ENCODE data around the gene INPP4A.

INPP4A gene

GRCh38 chr2:98514096-98514639 is 69.5 kb downstream of the INPP4A start:
- H3K27ac ChIP-seq (ENCODE audit: low read depth, low read length) = no peak overlapping the region
- H3K4me3 ChIP-seq (ENCODE audit: low read depth in 1 of 2, low read length in 2 of 2) = no peak overlapping the region
- peaks cover 58% of the 10 kb centered on the region for H3K4me1 ChIP-seq (ENCODE audit: insufficient read depth, low read length)

DNA sequence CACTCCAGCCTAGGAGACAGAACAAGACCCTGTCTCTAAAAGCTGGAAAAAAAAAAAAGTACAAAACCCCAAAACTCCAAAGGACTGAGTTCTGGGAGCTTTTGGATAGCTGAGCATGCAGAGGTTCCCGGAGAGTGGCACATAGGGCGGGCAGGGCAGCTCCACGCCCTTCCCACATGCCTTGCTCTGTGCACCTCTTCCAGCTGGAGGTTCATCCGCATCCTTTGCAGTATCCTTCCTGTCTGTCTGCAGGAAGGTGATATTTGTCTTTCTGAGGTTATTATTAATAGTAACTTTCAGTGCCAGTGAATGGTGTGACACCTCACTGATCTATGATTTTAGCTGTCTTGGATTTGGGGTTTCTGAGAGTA is 70.2 kb downstream of the INPP4A start:
- Histone ChIP-seq H3K4me1 (ENCODE audit: insufficient read depth, low read length) (peaks cover 58% of the 10 kb centered on the region), H3K4me3 (ENCODE audit: low read depth in 1 of 2, low read length in 2 of 2) (peak overlapping the region in 1 of 2 donors; percentile 10), H3K36me3 (ENCODE audit: insufficient read depth, low read length) (no peaks in the 10 kb centered on the region), H3K27me3 (ENCODE audit: control insufficient read depth in 1 of 2, insufficient read depth in 2 of 2, low read length in 2 of 2) (no peaks in the 10 kb centered on the region), H3K9ac (ENCODE audit: low read length) (no peak overlapping the region), H3K9me3 (ENCODE audit: low read length) (no peaks in the 10 kb centered on the region), H3K27ac (ENCODE audit: low read depth, low read length) (no peak overlapping the region)

More at GRCh38 chr2:98514096-98514639, 69.5 kb downstream of the INPP4A start:
- H3K9ac ChIP-seq (ENCODE audit: low read length) = no peak overlapping the region
- no peaks in the 10 kb centered on the region for H3K27me3 ChIP-seq (ENCODE audit: control insufficient read depth in 1 of 2, insufficient read depth in 2 of 2, low read length in 2 of 2)
- H3K36me3 ChIP-seq (ENCODE audit: insufficient read depth, low read length) = no peaks in the 10 kb centered on the region
- H3K9me3 ChIP-seq (ENCODE audit: low read length) = no peaks in the 10 kb centered on the region

DNA sequence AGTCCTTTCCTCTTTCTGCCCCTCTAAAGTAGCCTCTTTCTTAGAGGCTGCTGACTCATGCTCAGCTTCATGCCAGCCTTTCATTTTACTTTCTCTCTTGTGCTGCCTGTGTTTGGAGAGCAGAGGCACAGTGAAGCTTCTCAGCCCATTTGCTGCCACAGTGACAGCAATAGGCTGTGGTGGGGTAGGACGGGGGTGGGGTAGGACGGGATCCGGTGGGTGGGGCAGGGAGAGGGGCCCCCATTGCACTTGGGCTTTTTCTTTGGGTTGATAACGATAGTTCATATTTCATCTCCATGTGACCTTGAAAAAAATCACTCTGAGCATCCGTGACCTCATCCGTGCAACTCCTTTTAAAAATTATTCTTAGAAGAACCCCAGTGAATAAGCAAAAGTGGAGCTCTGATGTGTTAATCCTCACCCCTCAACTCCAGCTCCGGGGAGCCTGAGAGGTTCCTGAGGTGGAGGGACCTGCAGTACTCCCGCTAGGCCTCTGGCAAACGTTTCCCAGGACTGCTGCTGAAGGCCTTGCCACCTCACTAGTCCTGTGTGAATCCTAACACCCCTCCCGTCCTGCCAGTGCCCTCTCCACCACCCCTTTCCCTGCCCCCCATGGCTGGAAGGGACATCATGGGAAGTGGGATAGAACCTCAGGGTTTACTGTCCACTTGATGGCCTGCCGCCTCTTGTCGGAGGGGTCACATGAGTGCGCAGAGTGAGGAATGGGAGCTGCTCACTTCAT is 70.8 kb downstream of the INPP4A start:
- no peaks in the 10 kb centered on the region for H3K36me3 ChIP-seq (ENCODE audit: insufficient read depth, low read length)
- H3K27ac ChIP-seq (ENCODE audit: low read depth, low read length) = no peak overlapping the region
- H3K9me3 ChIP-seq (ENCODE audit: low read length) = no peaks in the 10 kb centered on the region
- H3K27me3 ChIP-seq (ENCODE audit: control insufficient read depth in 1 of 2, insufficient read depth in 2 of 2, low read length in 2 of 2) = no peaks in the 10 kb centered on the region
- H3K4me3 ChIP-seq (ENCODE audit: low read depth in 1 of 2, low read length in 2 of 2) = peak overlapping the region in 1 of 2 donors; percentile 10
- peaks cover 58% of the 10 kb centered on the region for H3K4me1 ChIP-seq (ENCODE audit: insufficient read depth, low read length)
- no peak overlapping the region for H3K9ac ChIP-seq (ENCODE audit: low read length)

- H3K4me1 ChIP-seq (ENCODE audit: insufficient read depth, low read length) = peaks cover 58% of the 10 kb centered on the region
- H3K4me3 ChIP-seq (ENCODE audit: low read depth in 1 of 2, low read length in 2 of 2) = no peak overlapping the region
- no peak overlapping the region for H3K27ac ChIP-seq (ENCODE audit: low read depth, low read length)
- no peaks in the 10 kb centered on the region for H3K27me3 ChIP-seq (ENCODE audit: control insufficient read depth in 1 of 2, insufficient read depth in 2 of 2, low read length in 2 of 2)
- no peaks in the 10 kb centered on the region for H3K9me3 ChIP-seq (ENCODE audit: low read length)
- peaks cover 6% of the 10 kb centered on the region for H3K36me3 ChIP-seq (ENCODE audit: insufficient read depth, low read length)
- H3K9ac ChIP-seq (ENCODE audit: low read length) = no peak overlapping the region
These were observed 71.9 kb downstream of the INPP4A start for GRCh38 chr2:98516571-98516970.

DNA sequence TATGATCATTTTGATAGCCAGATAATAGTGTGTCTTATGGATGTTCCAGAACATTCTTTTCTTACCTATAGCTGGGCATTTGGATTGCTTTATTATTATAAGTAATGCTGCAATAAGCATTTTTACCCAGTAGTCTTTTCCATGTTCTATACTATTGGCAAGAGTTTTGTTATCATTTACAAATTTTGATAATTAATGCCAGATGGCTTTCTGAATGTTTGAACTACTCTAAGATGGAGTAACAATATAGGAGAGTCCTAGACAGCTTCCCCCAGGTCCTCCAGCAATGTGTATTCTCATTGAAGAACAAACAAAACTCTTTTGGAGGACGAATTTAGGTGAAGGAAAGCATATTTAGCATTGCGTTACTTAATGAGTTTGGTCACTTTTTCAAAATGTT is 73.0 kb downstream of the INPP4A start:
- Histone ChIP-seq H3K9ac (ENCODE audit: low read length) (no peak overlapping the region), H3K4me1 (ENCODE audit: insufficient read depth, low read length) (peaks cover 58% of the 10 kb centered on the region), H3K27ac (ENCODE audit: low read depth, low read length) (no peak overlapping the region), H3K4me3 (ENCODE audit: low read depth in 1 of 2, low read length in 2 of 2) (no peak overlapping the region), H3K9me3 (ENCODE audit: low read length) (no peaks in the 10 kb centered on the region), H3K36me3 (ENCODE audit: insufficient read depth, low read length) (peaks cover 6% of the 10 kb centered on the region), H3K27me3 (ENCODE audit: control insufficient read depth in 1 of 2, insufficient read depth in 2 of 2, low read length in 2 of 2) (no peaks in the 10 kb centered on the region)

DNA sequence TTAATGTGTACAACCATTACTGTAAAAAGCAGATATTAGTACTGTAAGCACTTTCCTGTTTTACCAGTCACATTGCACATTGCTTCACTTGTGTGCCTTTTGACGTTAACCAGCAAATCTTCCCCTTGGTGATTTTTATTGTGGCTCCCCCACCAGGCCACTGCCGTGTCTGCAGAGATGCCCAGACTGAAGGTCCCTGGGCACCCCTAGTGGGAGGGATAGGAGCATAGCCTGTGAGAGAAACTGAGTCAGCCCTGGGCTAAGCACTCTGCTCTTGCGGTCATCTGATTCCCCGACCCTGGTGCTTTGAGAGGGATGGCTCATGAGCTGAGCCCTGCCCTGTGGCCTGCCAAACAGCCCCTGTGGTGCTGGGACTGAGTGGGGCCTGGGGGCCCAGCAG is 73.4 kb downstream of the INPP4A start:
- Histone ChIP-seq H3K27me3 (ENCODE audit: control insufficient read depth in 1 of 2, insufficient read depth in 2 of 2, low read length in 2 of 2) (no peaks in the 10 kb centered on the region), H3K36me3 (ENCODE audit: insufficient read depth, low read length) (peaks cover 6% of the 10 kb centered on the region), H3K4me1 (ENCODE audit: insufficient read depth, low read length) (peaks cover 58% of the 10 kb centered on the region), H3K9ac (ENCODE audit: low read length) (no peak overlapping the region), H3K9me3 (ENCODE audit: low read length) (no peaks in the 10 kb centered on the region), H3K4me3 (ENCODE audit: low read depth in 1 of 2, low read length in 2 of 2) (no peak overlapping the region), H3K27ac (ENCODE audit: low read depth, low read length) (no peak overlapping the region)

GRCh38 chr2:98519156-98519555 is 74.5 kb downstream of the INPP4A start:
- no peak overlapping the region for H3K4me3 ChIP-seq (ENCODE audit: low read depth in 1 of 2, low read length in 2 of 2)
- H3K27me3 ChIP-seq (ENCODE audit: control insufficient read depth in 1 of 2, insufficient read depth in 2 of 2, low read length in 2 of 2) = no peaks in the 10 kb centered on the region
- no peak overlapping the region for H3K9ac ChIP-seq (ENCODE audit: low read length)
- no peaks in the 10 kb centered on the region for H3K9me3 ChIP-seq (ENCODE audit: low read length)
- H3K4me1 ChIP-seq (ENCODE audit: insufficient read depth, low read length) = peaks cover 50% of the 10 kb centered on the region
- H3K36me3 ChIP-seq (ENCODE audit: insufficient read depth, low read length) = peaks cover 6% of the 10 kb centered on the region
- H3K27ac ChIP-seq (ENCODE audit: low read depth, low read length) = no peak overlapping the region

- no peak overlapping the region for H3K27ac ChIP-seq (ENCODE audit: low read depth, low read length)
- H3K4me3 ChIP-seq (ENCODE audit: low read depth in 1 of 2, low read length in 2 of 2) = no peak overlapping the region
- H3K9me3 ChIP-seq (ENCODE audit: low read length) = no peaks in the 10 kb centered on the region
- H3K27me3 ChIP-seq (ENCODE audit: control insufficient read depth in 1 of 2, insufficient read depth in 2 of 2, low read length in 2 of 2) = no peaks in the 10 kb centered on the region
- peaks cover 43% of the 10 kb centered on the region for H3K4me1 ChIP-seq (ENCODE audit: insufficient read depth, low read length)
- peaks cover 6% of the 10 kb centered on the region for H3K36me3 ChIP-seq (ENCODE audit: insufficient read depth, low read length)
- H3K9ac ChIP-seq (ENCODE audit: low read length) = no peak overlapping the region
These were observed 75.2 kb downstream of the INPP4A start for GRCh38 chr2:98519851-98520250.

DNA sequence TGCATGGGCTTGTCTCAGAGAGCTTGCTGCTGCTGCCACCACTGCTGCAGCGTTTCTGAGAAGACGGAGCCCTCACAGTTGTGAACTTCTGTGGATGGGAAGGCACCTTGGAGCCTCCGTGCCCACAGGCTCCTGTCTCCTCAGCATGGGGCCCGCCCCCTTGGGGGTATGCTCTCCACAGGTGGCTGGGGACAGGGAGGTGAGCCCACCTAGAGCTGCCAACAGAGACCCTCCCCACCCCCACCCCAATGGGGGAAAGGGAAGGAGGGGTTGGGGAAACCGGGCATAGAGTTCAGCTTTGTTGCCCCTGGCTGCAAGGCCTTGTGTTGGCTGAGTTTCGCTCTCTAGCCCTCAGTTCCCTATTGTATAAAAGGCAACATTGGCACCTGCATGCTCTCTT is 76.1 kb downstream of the INPP4A start:
- Histone ChIP-seq H3K4me1 (ENCODE audit: insufficient read depth, low read length) (peaks cover 34% of the 10 kb centered on the region), H3K4me3 (ENCODE audit: low read depth in 1 of 2, low read length in 2 of 2) (no peak overlapping the region), H3K36me3 (ENCODE audit: insufficient read depth, low read length) (peaks cover 6% of the 10 kb centered on the region), H3K27me3 (ENCODE audit: control insufficient read depth in 1 of 2, insufficient read depth in 2 of 2, low read length in 2 of 2) (no peaks in the 10 kb centered on the region), H3K9me3 (ENCODE audit: low read length) (no peaks in the 10 kb centered on the region), H3K27ac (ENCODE audit: low read depth, low read length) (no peak overlapping the region), H3K9ac (ENCODE audit: low read length) (no peak overlapping the region)

- H3K27ac ChIP-seq (ENCODE audit: low read depth, low read length) = no peak overlapping the region
- H3K36me3 ChIP-seq (ENCODE audit: insufficient read depth, low read length) = peaks cover 6% of the 10 kb centered on the region
- no peaks in the 10 kb centered on the region for H3K27me3 ChIP-seq (ENCODE audit: control insufficient read depth in 1 of 2, insufficient read depth in 2 of 2, low read length in 2 of 2)
- peaks cover 29% of the 10 kb centered on the region for H3K4me1 ChIP-seq (ENCODE audit: insufficient read depth, low read length)
- H3K4me3 ChIP-seq (ENCODE audit: low read depth in 1 of 2, low read length in 2 of 2) = no peak overlapping the region
- H3K9me3 ChIP-seq (ENCODE audit: low read length) = no peaks in the 10 kb centered on the region
- H3K9ac ChIP-seq (ENCODE audit: low read length) = no peak overlapping the region
These were observed 76.6 kb downstream of the INPP4A start for GRCh38 chr2:98521266-98521665.

- Histone ChIP-seq H3K27ac (ENCODE audit: low read depth, low read length) (no peak overlapping the region), H3K4me3 (ENCODE audit: low read depth in 1 of 2, low read length in 2 of 2) (no peak overlapping the region), H3K27me3 (ENCODE audit: control insufficient read depth in 1 of 2, insufficient read depth in 2 of 2, low read length in 2 of 2) (no peaks in the 10 kb centered on the region), H3K36me3 (ENCODE audit: insufficient read depth, low read length) (peaks cover 6% of the 10 kb centered on the region), H3K9me3 (ENCODE audit: low read length) (no peaks in the 10 kb centered on the region), H3K4me1 (ENCODE audit: insufficient read depth, low read length) (peaks cover 14% of the 10 kb centered on the region), H3K9ac (ENCODE audit: low read length) (no peak overlapping the region)
These were observed 78.2 kb downstream of the INPP4A start for GRCh38 chr2:98522854-98523253.

DNA sequence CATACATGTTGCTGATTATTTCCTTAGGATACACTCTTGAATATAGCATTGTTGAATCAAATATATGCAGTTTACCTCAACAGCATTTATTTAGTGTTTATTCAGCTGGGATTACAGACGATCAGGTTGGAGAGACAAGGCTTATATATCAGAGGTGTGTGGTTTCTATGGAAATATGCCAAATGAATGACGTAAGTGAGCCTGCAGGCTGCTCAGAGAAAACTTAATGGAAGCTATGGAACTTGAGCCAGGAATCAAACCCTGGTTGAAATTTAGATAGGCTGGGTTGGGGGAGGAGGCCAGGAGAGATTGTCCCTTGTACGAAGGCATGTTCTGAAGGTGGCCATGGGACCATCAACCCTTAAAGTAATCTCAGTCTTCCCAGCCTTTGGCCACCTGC is 79.5 kb downstream of the INPP4A start:
- H3K36me3 ChIP-seq (ENCODE audit: insufficient read depth, low read length) = peaks cover 6% of the 10 kb centered on the region
- H3K9me3 ChIP-seq (ENCODE audit: low read length) = no peaks in the 10 kb centered on the region
- H3K27me3 ChIP-seq (ENCODE audit: control insufficient read depth in 1 of 2, insufficient read depth in 2 of 2, low read length in 2 of 2) = no peaks in the 10 kb centered on the region
- no peak overlapping the region for H3K4me3 ChIP-seq (ENCODE audit: low read depth in 1 of 2, low read length in 2 of 2)
- H3K4me1 ChIP-seq (ENCODE audit: insufficient read depth, low read length) = peaks cover 1% of the 10 kb centered on the region
- H3K27ac ChIP-seq (ENCODE audit: low read depth, low read length) = no peak overlapping the region
- H3K9ac ChIP-seq (ENCODE audit: low read length) = no peak overlapping the region

All from muscle layer of colon (tissue), 2 donors.